Fibroblast of skin of right biceps (primary cell): Measurements from ENCODE around the gene RAB27A.
"Not testable (repeated sequence)": the region's sequence is repeated elsewhere in the genome, so short reads cannot be mapped to it uniquely, and the experiment has no call there.

ENCODE experiments used
- DNase-seq: peaks from one replicate; pipeline ENCODE4 v3.0.0-alpha.2; 2013

RAB27A gene

DNA sequence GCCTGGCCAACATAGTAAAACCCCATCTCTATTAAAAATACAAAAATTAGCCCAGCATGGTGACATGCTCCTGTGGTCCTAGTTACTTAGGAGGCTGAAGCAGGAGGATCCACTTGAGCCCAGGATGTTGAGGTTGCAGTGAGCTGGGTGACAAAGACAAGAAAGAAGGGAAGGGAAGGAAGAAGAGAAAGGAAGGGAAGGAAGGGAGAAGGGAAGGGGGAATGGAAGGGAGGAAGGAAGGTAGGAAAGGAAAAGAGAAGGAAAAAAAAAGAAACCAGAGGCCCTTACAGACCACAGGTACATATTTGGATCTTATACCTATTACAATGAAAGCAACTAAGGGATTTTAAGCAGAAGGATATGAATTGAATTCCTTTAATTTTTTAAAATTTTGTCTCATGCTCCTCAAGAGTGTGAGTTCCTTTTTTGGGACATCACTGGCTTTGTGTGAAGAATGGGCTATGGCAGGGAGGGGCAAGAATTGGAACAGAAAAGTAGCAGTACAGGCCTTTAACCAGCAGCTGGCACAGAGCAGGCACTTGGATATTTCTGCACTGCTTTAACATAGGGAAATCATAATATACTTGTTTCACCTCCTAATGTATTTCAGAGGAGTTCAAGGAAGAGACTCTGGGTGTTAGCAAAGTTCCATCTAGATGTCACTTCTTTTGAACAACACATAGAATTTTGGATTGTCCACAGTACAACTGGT lies 7.9 kb downstream of the RAB27A start:
- DNase-seq = peak; percentile 3

- DNase-seq = peak; percentile 41
Measured at GRCh38 chr15:55280589-55280988, 9.0 kb downstream of the RAB27A start.

- peak; percentile 80 for DNase-seq
Measured at GRCh38 chr15:55279746-55280351, 9.8 kb downstream of the RAB27A start.

DNA sequence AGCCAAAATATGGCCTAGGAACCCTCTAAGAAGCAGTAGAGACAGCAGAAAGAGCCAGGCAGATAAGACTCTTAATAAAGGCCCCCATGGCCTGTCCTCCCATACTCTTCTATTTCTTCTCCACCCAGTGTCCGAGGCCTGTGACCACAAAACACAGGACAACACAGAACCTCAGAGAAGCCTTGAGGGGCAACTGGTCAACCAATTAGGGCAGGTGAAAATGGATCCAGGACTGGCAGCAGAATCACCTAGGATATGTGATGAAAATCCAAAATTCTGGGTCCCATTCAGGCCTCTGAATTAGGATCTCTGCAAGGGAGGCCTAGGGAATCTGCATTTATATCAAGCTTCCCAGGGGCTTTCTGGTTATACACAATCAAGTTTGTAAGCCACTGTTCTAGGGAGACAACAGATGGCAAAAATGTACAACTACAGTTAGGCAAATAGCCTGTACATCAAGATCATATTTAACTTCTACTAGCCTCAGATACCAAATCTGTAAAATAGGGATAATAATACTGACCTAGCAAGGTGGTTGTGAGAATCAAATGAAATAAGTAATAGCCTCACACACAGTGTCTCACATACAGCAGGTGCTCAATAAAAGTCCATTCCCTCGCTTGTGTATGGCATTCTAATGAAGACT lies 10.4 kb downstream of the RAB27A start:
- DNase-seq = no peak

DNA sequence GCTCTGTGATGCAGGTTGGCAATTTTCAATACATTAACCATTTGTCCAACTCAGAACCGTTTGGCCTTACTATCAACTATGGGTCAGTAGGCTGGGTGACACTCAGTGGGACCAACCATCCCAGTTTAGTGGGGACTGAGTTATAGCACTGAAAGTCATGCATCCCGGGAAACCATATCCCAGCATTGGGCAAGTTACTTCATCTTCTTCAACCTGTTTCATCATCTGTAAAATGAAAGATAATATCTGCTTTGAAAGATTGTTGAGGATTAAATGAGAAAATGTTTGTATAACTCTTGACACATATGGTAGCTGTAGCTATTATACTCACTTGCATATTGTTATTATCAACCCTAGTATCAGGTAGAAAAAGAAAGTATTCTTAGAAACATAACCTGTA lies 11.9 kb downstream of the RAB27A start:
- DNase-seq = no peak

DNA sequence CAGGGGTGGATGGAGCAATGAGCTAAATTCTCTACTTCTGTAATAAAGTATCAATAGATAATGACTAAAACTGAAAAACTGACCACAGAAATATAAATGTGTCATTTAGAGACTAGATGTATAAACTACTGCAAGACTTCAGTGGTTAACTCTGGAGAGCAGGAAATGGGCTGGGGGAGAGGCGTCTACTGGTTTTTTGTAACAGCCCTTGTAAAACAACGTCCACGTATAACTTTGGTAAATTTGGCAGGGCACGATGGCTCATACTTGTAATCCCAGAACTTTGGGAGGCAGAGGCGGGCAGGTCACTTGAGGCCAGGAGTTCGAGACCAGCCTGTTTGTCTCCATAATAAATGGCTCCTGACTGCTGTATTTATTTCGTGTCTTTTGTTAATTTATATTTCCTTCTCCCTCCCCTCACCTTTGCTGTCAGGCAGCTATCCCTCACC lies 12.5 kb downstream of the RAB27A start:
- peak; percentile 43 for DNase-seq

DNA sequence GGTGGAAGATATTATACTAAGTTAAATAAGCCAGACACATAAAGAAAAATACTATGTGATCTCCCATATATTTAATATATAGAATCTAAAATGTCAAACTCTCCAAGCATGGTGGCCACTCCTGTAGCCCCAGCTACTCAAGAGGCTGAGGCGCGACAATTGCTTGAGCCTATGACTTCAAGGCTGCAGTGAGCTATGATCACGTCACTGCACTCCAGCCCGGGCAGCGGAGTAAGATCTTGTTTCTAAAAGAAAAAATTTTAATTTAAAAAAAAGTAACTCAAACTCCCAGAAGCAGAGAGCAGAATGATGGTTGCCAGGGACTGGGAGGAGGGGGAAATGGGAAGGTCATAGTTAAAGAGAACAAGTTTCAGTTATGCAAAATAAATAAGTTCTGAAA lies 13.3 kb downstream of the RAB27A start:
- no peak for DNase-seq

- no peak for DNase-seq
Measured at GRCh38 chr15:55270291-55270690, 19.3 kb downstream of the RAB27A start.

GRCh38 chr15:55268176-55268695 lies 21.4 kb downstream of the RAB27A start:
- DNase-seq = no peak

DNA sequence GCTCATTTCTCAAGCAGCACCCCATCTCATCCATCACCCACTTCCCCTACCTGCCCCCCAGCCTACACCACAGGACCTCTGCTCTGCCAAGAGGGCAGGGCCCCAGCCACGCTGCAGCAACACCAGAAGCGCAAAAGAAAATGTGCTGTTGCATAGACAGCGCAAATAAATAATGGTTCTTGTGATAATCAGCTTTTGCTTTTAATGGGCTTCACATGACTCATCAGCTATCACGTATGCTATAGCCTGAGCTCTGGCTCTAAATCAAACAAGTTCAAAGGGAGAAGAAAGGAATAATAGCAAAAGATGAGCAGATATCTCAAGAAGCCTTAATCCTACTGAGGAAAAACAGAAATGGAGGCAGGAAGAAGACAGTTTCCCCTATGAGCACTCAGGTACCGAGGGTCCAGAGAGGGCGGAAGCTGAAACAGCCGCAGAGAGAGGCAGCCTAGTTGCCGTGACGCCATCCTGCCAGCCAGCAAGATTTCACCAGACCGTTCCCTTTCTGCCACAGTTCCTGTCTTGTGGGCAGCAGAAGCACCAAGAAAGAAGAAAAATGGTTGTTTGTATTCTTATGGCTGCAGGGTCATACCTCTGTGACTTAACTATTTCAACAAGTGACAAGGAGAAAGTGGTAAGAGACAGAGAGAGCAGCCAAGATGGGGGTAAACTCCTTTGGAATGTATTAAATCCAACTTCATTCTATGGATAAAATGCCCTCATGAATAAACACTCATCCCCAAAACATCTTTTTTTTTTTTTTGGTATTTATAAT lies 22.0 kb downstream of the RAB27A start:
- peak; percentile 73 for DNase-seq

DNA sequence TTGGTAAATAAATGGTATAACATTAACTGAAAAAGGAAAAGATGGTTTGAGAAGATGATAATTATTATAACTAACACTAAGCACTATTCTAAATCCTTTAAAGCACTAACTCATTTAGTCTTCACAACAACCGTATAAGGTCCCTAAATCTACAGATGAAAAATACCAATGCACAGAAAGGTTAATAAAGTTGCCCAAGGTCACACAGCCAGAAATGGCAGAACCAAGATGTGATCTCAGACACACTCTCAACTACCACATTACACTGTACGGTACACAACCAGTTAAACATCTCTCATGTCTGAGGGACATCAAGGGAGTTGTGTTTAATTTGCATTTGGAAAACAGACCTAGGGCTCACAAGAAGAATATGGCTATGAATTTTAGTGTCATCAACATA lies 23.1 kb downstream of the RAB27A start:
- DNase-seq = no peak

- no peak for DNase-seq
Measured at GRCh38 chr15:55260562-55261131, 29.0 kb downstream of the RAB27A start.

DNA sequence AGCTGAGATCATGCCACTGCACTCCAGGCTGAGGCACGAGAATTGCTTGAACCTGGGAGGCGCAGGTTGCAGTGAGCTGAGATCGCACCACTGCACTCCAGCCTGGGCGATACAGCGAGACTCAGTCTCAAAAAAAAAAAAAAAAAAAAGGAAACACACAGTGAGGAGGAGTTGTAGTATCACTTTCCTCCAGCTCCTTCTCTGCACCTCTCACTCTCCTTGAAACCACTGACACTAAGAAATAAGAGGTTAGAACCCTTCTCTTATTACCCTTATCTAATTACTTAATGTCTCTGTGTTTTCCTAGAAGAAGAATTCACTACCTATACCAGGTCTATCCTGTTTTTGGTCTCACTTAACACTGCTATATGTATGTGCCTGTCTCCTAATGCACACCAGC lies 31.7 kb downstream of the RAB27A start:
- DNase-seq = no peak

- DNase-seq = no peak
Measured at GRCh38 chr15:55257012-55257670, 32.5 kb downstream of the RAB27A start.

- no peak for DNase-seq
Measured at GRCh38 chr15:55256281-55257011, 33.2 kb downstream of the RAB27A start.

- DNase-seq = no peak
Measured at GRCh38 chr15:55255714-55256113, 33.9 kb downstream of the RAB27A start.

GRCh38 chr15:55254916-55255679 lies 34.5 kb downstream of the RAB27A start:
- no peak for DNase-seq

DNA sequence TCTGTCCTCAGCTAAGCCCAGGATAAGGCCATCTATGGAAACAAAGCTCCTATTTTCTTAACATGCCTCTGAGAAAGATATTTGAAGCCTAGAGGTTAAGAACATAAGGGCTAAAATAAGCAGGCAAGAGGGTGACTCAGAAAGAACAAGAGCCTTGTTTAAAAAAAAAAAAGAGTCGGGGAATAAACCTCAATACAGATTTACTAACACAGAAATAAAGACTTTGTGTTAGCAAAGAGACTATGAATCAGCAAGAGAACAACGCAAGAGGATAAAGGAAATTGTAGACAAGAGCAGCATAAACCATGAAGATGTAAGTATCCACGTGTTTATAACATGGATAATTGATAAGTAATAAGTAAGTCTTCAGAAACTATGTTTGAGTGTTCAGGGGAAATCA lies 36.0 kb downstream of the RAB27A start:
- DNase-seq = peak; percentile 59

- DNase-seq = not testable (repeated sequence)
Measured at GRCh38 chr15:55252201-55252600, 37.4 kb downstream of the RAB27A start.

DNA sequence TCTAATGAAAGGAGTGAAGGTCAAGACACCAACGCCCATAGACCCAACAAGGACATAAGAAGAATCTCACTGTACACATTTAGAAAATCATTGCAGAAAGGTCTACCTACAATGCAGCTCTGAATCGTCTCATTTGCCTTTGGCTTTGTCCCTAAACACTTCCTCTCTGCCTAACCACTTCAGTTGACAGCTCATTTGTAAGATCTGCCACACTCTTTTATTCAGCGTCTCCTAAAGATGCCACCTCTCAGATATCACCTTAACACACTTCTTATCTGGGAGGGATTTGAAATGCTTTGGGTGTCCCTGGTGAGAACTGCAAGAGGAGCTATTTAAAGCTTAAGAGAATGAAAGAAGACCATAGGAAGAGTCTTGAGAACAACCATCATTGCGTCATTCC lies 38.7 kb downstream of the RAB27A start:
- DNase-seq = no peak

GRCh38 chr15:55250392-55250791 lies 39.2 kb downstream of the RAB27A start:
- DNase-seq = peak; percentile 46
